ENCODE results near the gene NR6A1. TPM values are rescaled to one million over a fixed set of nuclear protein-coding genes. Genes with fewer than 3 reads are reported as not detected.

NR6A1 gene
- total RNA-seq, 2 experiments from 2014 or later: 0.74 to 1.1 TPM

DNA sequence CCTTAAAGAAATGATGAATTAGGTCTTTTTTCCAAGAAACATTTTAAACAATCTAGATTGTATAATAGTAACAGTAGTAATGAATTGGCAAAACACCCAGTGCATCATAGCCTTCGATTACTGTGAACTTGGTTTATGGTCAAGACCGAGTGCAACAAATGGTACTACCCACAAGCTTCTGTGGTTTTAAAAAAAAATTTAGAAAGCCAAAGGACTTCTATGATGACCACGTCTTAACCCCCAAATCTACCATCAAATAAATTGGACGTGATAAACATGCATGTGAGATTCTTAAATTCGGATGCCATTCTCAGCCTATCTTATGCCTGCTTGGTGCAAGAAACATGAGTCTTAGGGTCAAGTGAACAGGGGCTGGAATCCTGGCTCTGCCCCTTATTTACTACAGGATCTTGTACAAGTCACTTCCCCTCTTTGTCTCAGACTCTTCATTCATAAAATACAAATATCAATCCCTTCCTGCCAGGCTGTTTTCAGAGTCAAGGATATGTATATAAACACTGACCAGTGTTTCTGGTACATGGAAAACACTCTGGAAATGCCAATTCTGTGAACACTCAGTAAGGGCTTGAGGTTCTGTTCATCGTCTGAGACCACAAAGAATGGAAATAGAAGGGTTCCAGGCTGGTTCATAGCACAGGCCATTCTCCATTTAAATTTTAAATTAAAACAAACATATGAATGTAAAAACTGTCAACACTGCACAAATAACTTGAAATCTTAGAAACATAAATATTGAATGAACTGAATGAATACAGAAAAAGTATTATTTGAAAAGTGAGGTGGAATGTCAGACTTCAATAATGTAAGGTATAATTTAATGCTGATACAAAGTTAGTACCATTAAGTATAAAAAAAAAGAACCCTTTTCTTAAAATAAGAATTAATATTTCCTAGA is 107.8 kb downstream of the NR6A1 start:
- DNase-seq (no peak), ATAC-seq (no peak)
- CTCF ChIA-PET: no interaction called here
- POLR2A ChIA-PET: no interaction called here
- Mint-ChIP-seq H3K27me3 (peaks cover 3% of the 10 kb centered on the region), H3K36me3 (ENCODE audit: low read depth) (no peaks in the 10 kb centered on the region), H3K4me1 (ENCODE audit: low read depth) (peaks cover 22% of the 10 kb centered on the region), H3K27ac (no peak overlapping the region), H3K4me3 (no peak overlapping the region), H3K9me3 (no peaks in the 10 kb centered on the region)
- TF ChIP-seq, protein P1, sequence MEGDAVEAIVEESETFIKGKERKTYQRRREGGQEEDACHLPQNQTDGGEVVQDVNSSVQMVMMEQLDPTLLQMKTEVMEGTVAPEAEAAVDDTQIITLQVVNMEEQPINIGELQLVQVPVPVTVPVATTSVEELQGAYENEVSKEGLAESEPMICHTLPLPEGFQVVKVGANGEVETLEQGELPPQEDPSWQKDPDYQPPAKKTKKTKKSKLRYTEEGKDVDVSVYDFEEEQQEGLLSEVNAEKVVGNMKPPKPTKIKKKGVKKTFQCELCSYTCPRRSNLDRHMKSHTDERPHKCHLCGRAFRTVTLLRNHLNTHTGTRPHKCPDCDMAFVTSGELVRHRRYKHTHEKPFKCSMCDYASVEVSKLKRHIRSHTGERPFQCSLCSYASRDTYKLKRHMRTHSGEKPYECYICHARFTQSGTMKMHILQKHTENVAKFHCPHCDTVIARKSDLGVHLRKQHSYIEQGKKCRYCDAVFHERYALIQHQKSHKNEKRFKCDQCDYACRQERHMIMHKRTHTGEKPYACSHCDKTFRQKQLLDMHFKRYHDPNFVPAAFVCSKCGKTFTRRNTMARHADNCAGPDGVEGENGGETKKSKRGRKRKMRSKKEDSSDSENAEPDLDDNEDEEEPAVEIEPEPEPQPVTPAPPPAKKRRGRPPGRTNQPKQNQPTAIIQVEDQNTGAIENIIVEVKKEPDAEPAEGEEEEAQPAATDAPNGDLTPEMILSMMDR (IDR thresholded peaks at IDR 0.05): no peak
- intact Hi-C loops (cut with micrococcal nuclease): no loop called here

DNA sequence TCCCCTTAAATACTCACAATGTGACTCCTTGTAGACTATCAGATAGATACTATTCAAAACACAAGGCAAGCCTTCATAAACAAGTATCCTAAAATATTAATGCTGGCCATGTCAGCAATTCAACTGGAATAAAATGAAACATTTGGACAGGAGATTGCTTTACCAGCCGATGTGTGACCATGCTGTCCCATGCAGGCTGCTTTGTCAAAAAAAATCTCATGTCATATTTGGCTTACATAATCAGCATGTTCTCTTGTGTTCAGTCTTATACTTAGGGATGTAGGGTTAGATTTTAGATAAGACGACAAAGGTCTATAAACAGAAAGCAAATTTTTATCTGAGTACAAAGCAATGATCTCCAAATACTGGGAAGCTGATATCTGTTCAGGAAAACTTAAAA is 108.5 kb downstream of the NR6A1 start:
- Mint-ChIP-seq H3K4me1 (ENCODE audit: low read depth) (peaks cover 28% of the 10 kb centered on the region), H3K36me3 (ENCODE audit: low read depth) (no peaks in the 10 kb centered on the region), H3K9me3 (no peaks in the 10 kb centered on the region), H3K27ac (no peak overlapping the region), H3K4me3 (no peak overlapping the region), H3K27me3 (peaks cover 3% of the 10 kb centered on the region)
- TF ChIP-seq, protein P1 (IDR thresholded peaks at IDR 0.05): no peak
- ChIA-PET CTCF (interaction anchor here (5.8 kb wide), 1 partner anchor 45 kb away, joined by 34 read pairs; no protein-coding TSS in a partner anchor), POLR2A (no interaction called here)
- no peak for ATAC-seq
- intact Hi-C loops (cut with micrococcal nuclease): no loop called here
- no peak for DNase-seq

DNA sequence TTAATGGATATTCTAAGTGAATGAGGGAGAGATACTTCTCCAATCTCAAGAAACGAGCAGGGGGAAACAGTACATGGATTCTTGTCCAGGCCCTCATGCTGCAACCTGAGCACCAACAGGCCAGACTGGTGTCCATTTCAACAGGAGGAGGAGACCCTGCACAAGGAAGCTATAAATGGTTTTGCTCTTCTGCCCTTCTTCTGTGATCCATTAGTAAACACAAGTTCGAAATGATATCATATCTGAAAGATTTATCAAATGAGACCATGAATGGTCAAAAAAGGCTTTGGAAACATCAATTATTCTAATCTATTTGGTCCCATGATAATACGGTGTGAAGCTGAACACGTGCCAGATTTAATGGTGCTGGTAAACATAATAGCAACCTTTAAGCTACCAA is 109.8 kb downstream of the NR6A1 start:
- Mint-ChIP-seq H3K9me3 (no peaks in the 10 kb centered on the region), H3K4me1 (ENCODE audit: low read depth) (peaks cover 28% of the 10 kb centered on the region)

DNA sequence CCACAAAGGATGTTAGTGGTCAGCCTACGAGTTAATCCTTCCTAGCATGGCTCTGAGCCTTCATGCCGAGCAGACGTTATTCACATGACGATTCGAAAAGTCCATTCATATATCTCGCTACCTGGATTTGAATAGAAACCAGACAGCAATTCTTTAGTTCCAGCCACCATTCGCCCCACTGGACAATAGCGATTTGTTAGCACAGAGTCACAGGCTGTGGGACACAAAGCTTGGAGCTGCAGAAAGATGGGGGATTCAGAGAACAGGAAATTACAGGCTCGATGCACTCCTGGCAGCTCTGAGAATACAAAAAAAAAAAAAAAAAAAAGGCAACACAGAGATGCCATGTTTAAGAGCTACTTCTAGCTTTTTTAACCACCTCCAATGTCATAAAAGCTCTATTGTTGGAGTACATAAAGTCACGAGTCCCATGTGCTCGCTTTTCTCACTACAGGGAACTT is 110.7 kb downstream of the NR6A1 start:
- peaks cover 28% of the 10 kb centered on the region for H3K4me1 Mint-ChIP-seq (ENCODE audit: low read depth)
- H3K4me3 Mint-ChIP-seq: peak overlapping the region; percentile 94
- ChIA-PET CTCF (interaction anchor here (1.0 to 5.8 kb wide), 5 partner anchors 11 to 193 kb away, joined by 3 to 34 read pairs (median 3); partner anchors contain the start of gene WDR38), POLR2A (interaction anchor here (0.6 kb wide), 1 partner anchor 1389 kb away, joined by 3 read pairs; no protein-coding TSS in a partner anchor)
- no peaks in the 10 kb centered on the region for H3K36me3 Mint-ChIP-seq (ENCODE audit: low read depth)
- ATAC-seq (no peak), DNase-seq (peak; percentile 5)
- H3K27ac Mint-ChIP-seq: peak overlapping the region; percentile 68
- H3K9me3 Mint-ChIP-seq: no peaks in the 10 kb centered on the region
- peaks cover 3% of the 10 kb centered on the region for H3K27me3 Mint-ChIP-seq
- TF ChIP-seq, protein P1 (IDR thresholded peaks at IDR 0.05): no peak
- intact Hi-C loops (cut with micrococcal nuclease): no loop called here

More for the DNA sequence above, 109.8 kb downstream of the NR6A1 start:
- intact Hi-C loops (cut with micrococcal nuclease): no loop called here
- CTCF ChIA-PET: interaction anchor here (1.4 to 5.8 kb wide), 5 partner anchors 43 to 124 kb away, joined by 3 to 34 read pairs (median 4); no protein-coding TSS in a partner anchor
- DNase-seq: no peak
- Mint-ChIP-seq H3K4me3 (no peak overlapping the region), H3K27me3 (peaks cover 3% of the 10 kb centered on the region), H3K27ac (no peak overlapping the region), H3K36me3 (ENCODE audit: low read depth) (no peaks in the 10 kb centered on the region)
- POLR2A ChIA-PET: no interaction called here
- TF ChIP-seq, protein P1 (IDR thresholded peaks at IDR 0.05): no peak
- ATAC-seq: no peak
